Activated CD8-positive, alpha-beta T cell treated with anti-CD3 and anti-CD28 coated beads for 36 hours (primary cell): ENCODE data around the gene DLGAP1. TPM values are rescaled to one million over a fixed set of nuclear protein-coding genes. Genes with fewer than 3 reads are reported as not detected.

ENCODE experiments used
- ATAC-seq: fragments of 200-7000 bp; cut with Tn5 transposase; one replicate; pipeline ENCODE4 v1.10.0; 2021; ENCODE audit warnings: mild to moderate bottlenecking, moderate library complexity
- CTCF ChIA-PET: fragments of 350-600 bp; sonication (Branson Sonifier 250); formaldehyde crosslinking; loops from one replicate; lab custom pipeline; 2021; ENCODE audit warnings: antibody characterized with exemption; lab: Charles Lee
- POLR2A ChIA-PET: fragments of 350-600 bp; sonication (Branson Sonifier 250); formaldehyde crosslinking; loops from one replicate; lab custom pipeline; 2021; ENCODE audit warnings: antibody characterized with exemption; lab: Charles Lee
- DNase-seq: peaks from one replicate; pipeline ENCODE4 v3.0.0-alpha.2; 2020
- H3K27ac Mint-ChIP-seq: one replicate; pipeline ENCODE4 v1.8.0; 2021; ENCODE audit warnings: mild to moderate bottlenecking, mixed read lengths
- H3K27me3 Mint-ChIP-seq: one replicate; pipeline ENCODE4 v1.8.0; 2021; ENCODE audit warnings: mixed read lengths
- H3K36me3 Mint-ChIP-seq: one replicate; pipeline ENCODE4 v1.8.0; 2021; ENCODE audit warnings: low read depth, mixed read lengths
- H3K4me1 Mint-ChIP-seq: one replicate; pipeline ENCODE4 v1.8.0; 2021; ENCODE audit warnings: low read depth, mixed read lengths
- H3K4me3 Mint-ChIP-seq: one replicate; pipeline ENCODE4 v1.8.0; 2021; ENCODE audit warnings: mild to moderate bottlenecking, moderate library complexity, mixed read lengths
- H3K9me3 Mint-ChIP-seq: one replicate; pipeline ENCODE4 v1.8.0; 2021; ENCODE audit warnings: mixed read lengths
- CTCF ChIP-seq: fragments of 200-600 bp; IDR thresholded peaks from one replicate; pipeline ENCODE4 v1.8.0; 2022; ENCODE audit warnings: antibody characterized with exemption, mild to moderate bottlenecking
- intact Hi-C: fragments of 100-400 bp; cut with micrococcal nuclease; formaldehyde crosslinking; loops from one replicate; pipeline ENCODE4 v1.10.0; 2022
- total RNA-seq, 2 experiments: library from RNA; stranded (reverse); gene quantifications; one replicate each; pipeline ENCODE4 v1.2.3, GENCODE V29; 2021

The DLGAP1 gene
- total RNA-seq, 2 experiments from 2014 or later: not detected

- Mint-ChIP-seq H3K4me1 (peaks cover 53% of the 10 kb centered on the region), H3K9me3 (no peaks in the 10 kb centered on the region), H3K4me3 (peak overlapping the region; percentile 82), H3K27me3 (no peaks in the 10 kb centered on the region), H3K36me3 (peaks cover 18% of the 10 kb centered on the region), H3K27ac (peak overlapping the region; percentile 95)
- ATAC-seq (peak; percentile 1), DNase-seq (peak; percentile 57)
- ChIA-PET POLR2A (interaction anchor here (0.5 to 4.9 kb wide), 16 partner anchors 8 to 634 kb away, joined by 3 to 33 read pairs (median 6); partner anchors contain the start of gene MYL12B), CTCF (interaction anchor here (0.7 to 6.2 kb wide), 31 partner anchors 8 to 298 kb away, joined by 3 to 91 read pairs (median 4); partner anchors contain the start of gene TGIF1)
- no peak for TF ChIP-seq CTCF
- intact Hi-C loops: loop anchor here (2.0 kb wide), 1 partner anchor 144 kb away; the partner anchor contains the start of gene TGIF1
These were observed 860.2 kb downstream of the DLGAP1 start for GRCh38 chr18:3594760-3595368.

- Mint-ChIP-seq H3K4me3 (peak overlapping the region; percentile 82), H3K27me3 (no peaks in the 10 kb centered on the region), H3K9me3 (no peaks in the 10 kb centered on the region), H3K36me3 (peaks cover 18% of the 10 kb centered on the region), H3K27ac (peak overlapping the region; percentile 95), H3K4me1 (peaks cover 51% of the 10 kb centered on the region)
- ChIA-PET CTCF (interaction anchor here (0.7 to 6.2 kb wide), 38 partner anchors 9 to 338 kb away, joined by 3 to 91 read pairs (median 4); partner anchors contain the start of gene TGIF1), POLR2A (interaction anchor here (0.5 to 4.9 kb wide), 23 partner anchors 9 to 346 kb away, joined by 3 to 33 read pairs (median 4); partner anchors contain the start of genes MYL12A and MYL12B)
- ATAC-seq: peak; percentile 85
- DNase-seq: peak; percentile 95
- peak; percentile 81 for TF ChIP-seq CTCF
- intact Hi-C loops: loop anchor here (2.0 kb wide), 1 partner anchor 143 kb away; the partner anchor contains the start of gene TGIF1
These were observed 861.0 kb downstream of the DLGAP1 start for GRCh38 chr18:3593904-3594759.

- ChIA-PET POLR2A (interaction anchor here (0.6 to 4.9 kb wide), 15 partner anchors 8 to 345 kb away, joined by 3 to 33 read pairs (median 7); partner anchors contain the start of genes MYL12A and MYL12B), CTCF (interaction anchor here (0.7 to 6.2 kb wide), 27 partner anchors 8 to 337 kb away, joined by 3 to 91 read pairs (median 4); partner anchors contain the start of gene TGIF1)
- DNase-seq (no peak), ATAC-seq (peak; percentile 5)
- Mint-ChIP-seq H3K4me3 (peak overlapping the region; percentile 82), H3K9me3 (no peaks in the 10 kb centered on the region), H3K36me3 (peaks cover 18% of the 10 kb centered on the region), H3K27me3 (no peaks in the 10 kb centered on the region), H3K4me1 (peaks cover 48% of the 10 kb centered on the region), H3K27ac (peak overlapping the region; percentile 95)
- intact Hi-C loops: no loop called here
- no peak for TF ChIP-seq CTCF
These were observed 861.7 kb downstream of the DLGAP1 start for GRCh38 chr18:3593381-3593903.

GRCh38 chr18:3592864-3593263 lies 862.2 kb downstream of the DLGAP1 start:
- CTCF ChIA-PET: interaction anchor here (0.8 to 6.2 kb wide), 12 partner anchors 10 to 321 kb away, joined by 3 to 91 read pairs (median 9); no protein-coding TSS in a partner anchor

More at GRCh38 chr18:3592864-3593263, 862.2 kb downstream of the DLGAP1 start:
- Mint-ChIP-seq H3K9me3 (no peaks in the 10 kb centered on the region), H3K4me1 (peaks cover 48% of the 10 kb centered on the region), H3K27ac (peak overlapping the region; percentile 95), H3K36me3 (peaks cover 14% of the 10 kb centered on the region), H3K4me3 (peak overlapping the region; percentile 82), H3K27me3 (no peaks in the 10 kb centered on the region)
- ATAC-seq: no peak
- no peak for DNase-seq
- POLR2A ChIA-PET: interaction anchor here (0.7 to 2.9 kb wide), 2 partner anchors 13 to 134 kb away, joined by 3 to 25 read pairs; no protein-coding TSS in a partner anchor
- intact Hi-C loops: no loop called here
- TF ChIP-seq CTCF: no peak
